SU-DHL-6 (cell line): ENCODE results near the gene AP2S1.

Experiments used
- H2AFZ ChIP-seq: fragments of 200-600 bp; sonication (generic); 2 replicates; pipeline ENCODE4 v1.6.1; 2014; ENCODE audit warnings: low read depth, mild to moderate bottlenecking, moderate library complexity, mixed read lengths, antibody characterized with exemption, low read length; ENCODE audit not compliant: severe bottlenecking
- H3F3A ChIP-seq: fragments of 200-600 bp; shearing (Covaris generic); 2 replicates; pipeline ENCODE4 v1.6.0; 2016; ENCODE audit warnings: antibody characterized with exemption, mild to moderate bottlenecking; ENCODE audit not compliant: insufficient read depth
- H3K27ac ChIP-seq: fragments of 200-600 bp; sonication (generic); 2 replicates; pipeline ENCODE4 v1.5.1; 2016; ENCODE audit warnings: low read depth, mild to moderate bottlenecking, low read length, moderate library complexity, mixed read lengths
- H3K27me3 ChIP-seq: fragments of 200-600 bp; sonication (generic), shearing (Covaris generic); 2 replicates; pipeline ENCODE4 v1.6.0; 2014; ENCODE audit warnings: mild to moderate bottlenecking, low read length
- H3K36me3 ChIP-seq: fragments of 200-600 bp; sonication (generic); 2 replicates; pipeline ENCODE4 v1.6.1; 2014; ENCODE audit warnings: mild to moderate bottlenecking, low read length, mixed read lengths
- H3K4me2 ChIP-seq: fragments of 300-600, 200-600 bp; shearing (Covaris generic), sonication (generic); 2 replicates; pipeline ENCODE4 v1.6.0; 2014; ENCODE audit warnings: low read length, low read depth, mild to moderate bottlenecking; ENCODE audit not compliant: poor library complexity, severe bottlenecking
- H3K4me3 ChIP-seq: fragments of 200-600 bp; sonication (generic); 2 replicates; pipeline ENCODE4 v1.5.1; 2014; ENCODE audit warnings: antibody characterized with exemption, low read length, mild to moderate bottlenecking, mixed read lengths; ENCODE audit not compliant: insufficient read depth, poor library complexity, severe bottlenecking
- H3K79me2 ChIP-seq: fragments of 200-600 bp; sonication (generic); 2 replicates; pipeline ENCODE4 v1.6.1; 2014; ENCODE audit warnings: mild to moderate bottlenecking, low read length, moderate library complexity; ENCODE audit not compliant: insufficient read depth
- H3K9ac ChIP-seq: fragments of 200-600 bp; sonication (generic); 2 replicates; pipeline ENCODE4 v1.7.0; 2014; ENCODE audit warnings: mild to moderate bottlenecking, low read length
- H3K9me2 ChIP-seq: fragments of 200-600 bp; sonication (generic); replicated peaks from 2 replicates; pipeline ENCODE4 v1.6.1; 2014; ENCODE audit warnings: low read length; ENCODE audit not compliant: insufficient read depth
- H3K9me3 ChIP-seq: fragments of 200-600 bp; sonication (generic); 2 replicates; pipeline ENCODE4 v1.6.1; 2014; ENCODE audit warnings: low read length, mixed read lengths; ENCODE audit not compliant: insufficient read depth
- H4K20me1 ChIP-seq: fragments of 200-600 bp; sonication (generic); 2 replicates; pipeline ENCODE4 v1.6.1; 2014; ENCODE audit warnings: low read depth, mild to moderate bottlenecking, antibody characterized with exemption, low read length, moderate library complexity, mixed read lengths
- CTCF ChIP-seq: fragments of 200-600 bp; sonication (generic); IDR thresholded peaks from one replicate; pipeline ENCODE4 v1.5.1; 2017; ENCODE audit warnings: antibody characterized with exemption, mild to moderate bottlenecking, low read length, moderate library complexity; ENCODE audit not compliant: insufficient read depth, poor library complexity, severe bottlenecking
- EZH2phosphoT487 ChIP-seq: fragments of 200-600 bp; sonication (generic), shearing (Covaris generic); conservative IDR thresholded peaks from 2 replicates; pipeline ENCODE4 v1.6.1; 2018; ENCODE audit warnings: mild to moderate bottlenecking, antibody characterized with exemption, low read length, moderate library complexity, mixed read lengths

Gene AP2S1

GRCh38 chr19:46813839-46814358, 36.7 kb downstream of the AP2S1 start:
- Histone ChIP-seq H3K27me3 (no peaks in the 10 kb centered on the region), H2AFZ (no peak overlapping the region), H3K9me2 (no peaks in the 10 kb centered on the region), H3K4me3 (no peak overlapping the region), H3F3A (no peaks in the 10 kb centered on the region), H4K20me1 (no peaks in the 10 kb centered on the region), H3K9me3 (no peaks in the 10 kb centered on the region), H3K36me3 (no peaks in the 10 kb centered on the region), H3K27ac (no peak overlapping the region), H3K9ac (no peak overlapping the region), H3K4me2 (no peak overlapping the region), H3K79me2 (no peaks in the 10 kb centered on the region)
- TF ChIP-seq CTCF (no peak), EZH2phosphoT487 (no peak)

GRCh38 chr19:46812977-46813838, 37.4 kb downstream of the AP2S1 start:
- Histone ChIP-seq H3K79me2 (no peaks in the 10 kb centered on the region), H3K9me2 (no peaks in the 10 kb centered on the region), H3K27me3 (no peaks in the 10 kb centered on the region), H3K4me3 (no peak overlapping the region), H3K9ac (no peak overlapping the region), H3K36me3 (no peaks in the 10 kb centered on the region), H3F3A (no peaks in the 10 kb centered on the region), H3K4me2 (no peak overlapping the region), H2AFZ (no peak overlapping the region), H3K27ac (no peak overlapping the region), H4K20me1 (no peaks in the 10 kb centered on the region), H3K9me3 (no peaks in the 10 kb centered on the region)
- TF ChIP-seq EZH2phosphoT487 (no peak), CTCF (no peak)

GRCh38 chr19:46809534-46810272, 40.9 kb downstream of the AP2S1 start:
- Histone ChIP-seq H3K79me2 (no peaks in the 10 kb centered on the region), H2AFZ (no peak overlapping the region), H3K9ac (no peak overlapping the region), H3K4me3 (no peak overlapping the region), H3F3A (no peaks in the 10 kb centered on the region), H4K20me1 (no peaks in the 10 kb centered on the region), H3K4me2 (no peak overlapping the region), H3K27ac (no peak overlapping the region), H3K27me3 (no peaks in the 10 kb centered on the region), H3K9me3 (no peaks in the 10 kb centered on the region), H3K9me2 (no peaks in the 10 kb centered on the region), H3K36me3 (no peaks in the 10 kb centered on the region)
- no peak for TF ChIP-seq CTCF
